Dedifferentiated amniotic fluid mesenchymal stem cell (primary cell): ENCODE measurements around the gene BCORL1.

Experiments
- DNase-seq: peaks from one replicate; pipeline ENCODE4 v3.0.0-alpha.2; 2016; ENCODE audit errors: extremely low spot score

BCORL1 gene

GRCh38 chrX:130009658-130010223 lies 27.3 kb downstream of the BCORL1 start:
- no peak for DNase-seq

- DNase-seq: no peak
These were observed 30.2 kb downstream of the BCORL1 start for GRCh38 chrX:130012683-130013082.

GRCh38 chrX:130013661-130014060 lies 31.2 kb downstream of the BCORL1 start:
- no peak for DNase-seq

GRCh38 chrX:130014356-130014755 lies 31.9 kb downstream of the BCORL1 start:
- DNase-seq: no peak

- no peak for DNase-seq
These were observed 32.3 kb downstream of the BCORL1 start for GRCh38 chrX:130014770-130015169.

- DNase-seq: no peak
These were observed 32.7 kb downstream of the BCORL1 start for GRCh38 chrX:130015181-130015580.

- no peak for DNase-seq
These were observed 35.7 kb downstream of the BCORL1 start for GRCh38 chrX:130018143-130018542.

GRCh38 chrX:130020661-130021324 lies 38.4 kb downstream of the BCORL1 start:
- no peak for DNase-seq

GRCh38 chrX:130024127-130024526 lies 41.7 kb downstream of the BCORL1 start:
- no peak for DNase-seq

GRCh38 chrX:130025256-130025655 lies 42.8 kb downstream of the BCORL1 start:
- DNase-seq: no peak

GRCh38 chrX:130027569-130027968 lies 45.1 kb downstream of the BCORL1 start:
- DNase-seq: no peak

- no peak for DNase-seq
These were observed 45.8 kb downstream of the BCORL1 start for GRCh38 chrX:130028196-130028595.

GRCh38 chrX:130030826-130031225 lies 48.4 kb downstream of the BCORL1 start:
- no peak for DNase-seq

- no peak for DNase-seq
These were observed 50.1 kb downstream of the BCORL1 start for GRCh38 chrX:130032552-130032951.

GRCh38 chrX:130034178-130034577 lies 51.7 kb downstream of the BCORL1 start:
- DNase-seq: no peak

GRCh38 chrX:130039847-130040246 lies 57.4 kb downstream of the BCORL1 start:
- DNase-seq: no peak

GRCh38 chrX:130047416-130047815 lies 65.0 kb downstream of the BCORL1 start:
- no peak for DNase-seq

GRCh38 chrX:130048686-130049222 lies 66.3 kb downstream of the BCORL1 start:
- DNase-seq: no peak

- DNase-seq: no peak
These were observed 67.4 kb downstream of the BCORL1 start for GRCh38 chrX:130049821-130050220.

- DNase-seq: no peak
These were observed 68.9 kb downstream of the BCORL1 start for GRCh38 chrX:130051176-130051845.

GRCh38 chrX:130053236-130053635 lies 70.8 kb downstream of the BCORL1 start:
- DNase-seq: no peak

GRCh38 chrX:130055103-130055502 lies 72.7 kb downstream of the BCORL1 start:
- peak; percentile 66 for DNase-seq

GRCh38 chrX:130055899-130056298 lies 73.5 kb downstream of the BCORL1 start:
- DNase-seq: no peak
